Measurements from ENCODE around the gene YEATS4.
"Not testable (repeated sequence)": the region's sequence is repeated elsewhere in the genome, so short reads cannot be mapped to it uniquely, and the experiment has no call there.

The YEATS4 gene

GRCh38 chr12:69359531-69360347 is at the start of gene YEATS4:
YEATS4 (plus strand) TSS chr12:69359743; CDS start chr12:69359973, 230 bp downstream.
- DNase-seq (ENCODE audit: low read depth), result peak; percentile 73

GRCh38 chr12:69313209-69313608 is 46.3 kb upstream of the YEATS4 start:
- DNase-seq (ENCODE audit: low read depth), result no peak

- not testable (repeated sequence) for DNase-seq (ENCODE audit: low read depth)
These were observed 42.8 kb upstream of the YEATS4 start for GRCh38 chr12:69316784-69317183.

- DNase-seq (ENCODE audit: low read depth), result not testable (repeated sequence)
These were observed 42.3 kb upstream of the YEATS4 start for GRCh38 chr12:69317233-69317632.

GRCh38 chr12:69318225-69318624 is 41.3 kb upstream of the YEATS4 start:
- no peak for DNase-seq (ENCODE audit: low read depth)

- DNase-seq (ENCODE audit: low read depth), result no peak
These were observed 38.2 kb upstream of the YEATS4 start for GRCh38 chr12:69321351-69321750.

- no peak for DNase-seq (ENCODE audit: low read depth)
These were observed 34.6 kb upstream of the YEATS4 start for GRCh38 chr12:69324797-69325466.

GRCh38 chr12:69328426-69328825 is 31.1 kb upstream of the YEATS4 start:
- no peak for DNase-seq (ENCODE audit: low read depth)

GRCh38 chr12:69329669-69330428 is 29.7 kb upstream of the YEATS4 start:
- DNase-seq (ENCODE audit: low read depth), result no peak

- peak; percentile 22 for DNase-seq (ENCODE audit: low read depth)
These were observed 28.8 kb upstream of the YEATS4 start for GRCh38 chr12:69330475-69331473.

GRCh38 chr12:69331519-69331908 is 28.0 kb upstream of the YEATS4 start:
- no peak for DNase-seq (ENCODE audit: low read depth)

GRCh38 chr12:69331909-69332684 is 27.4 kb upstream of the YEATS4 start:
- no peak for DNase-seq (ENCODE audit: low read depth)

GRCh38 chr12:69332815-69333358 is 26.7 kb upstream of the YEATS4 start:
- no peak for DNase-seq (ENCODE audit: low read depth)

- no peak for DNase-seq (ENCODE audit: low read depth)
These were observed 25.4 kb upstream of the YEATS4 start for GRCh38 chr12:69334158-69334557.

- no peak for DNase-seq (ENCODE audit: low read depth)
These were observed 22.0 kb upstream of the YEATS4 start for GRCh38 chr12:69337311-69338090.

GRCh38 chr12:69338120-69338859 is 21.3 kb upstream of the YEATS4 start:
- no peak for DNase-seq (ENCODE audit: low read depth)

GRCh38 chr12:69338936-69339335 is 20.6 kb upstream of the YEATS4 start:
- DNase-seq (ENCODE audit: low read depth), result no peak

GRCh38 chr12:69339999-69340398 is 19.5 kb upstream of the YEATS4 start:
- DNase-seq (ENCODE audit: low read depth), result no peak

GRCh38 chr12:69341328-69341727 is 18.2 kb upstream of the YEATS4 start:
- DNase-seq (ENCODE audit: low read depth), result no peak
